OCI-LY1 (cell line): ENCODE results near the gene CAPRIN1.

ENCODE experiments used
- H2AFZ ChIP-seq: fragments of 200-600 bp; sonication (generic), shearing (Covaris generic); 2 replicates; pipeline ENCODE4 v1.6.0; 2014; ENCODE audit warnings: antibody characterized with exemption, mild to moderate bottlenecking, low read length
- H3F3A ChIP-seq: fragments of 200-600 bp; sonication (generic), shearing (Covaris generic); 2 replicates; pipeline ENCODE4 v1.6.0; 2014; ENCODE audit warnings: mild to moderate bottlenecking, antibody characterized with exemption, low read length, moderate library complexity; ENCODE audit not compliant: insufficient read depth
- H3K27ac ChIP-seq: fragments of 200-600 bp; sonication (generic); 2 replicates; pipeline ENCODE4 v1.5.1; 2014; ENCODE audit warnings: low read length, mixed run types, mild to moderate bottlenecking, low read depth; ENCODE audit not compliant: poor library complexity, severe bottlenecking
- H3K27me3 ChIP-seq: fragments of 200-600 bp; sonication (generic); 2 replicates; pipeline ENCODE4 v1.6.0; 2014; ENCODE audit warnings: antibody characterized with exemption, mild to moderate bottlenecking, low read length, moderate library complexity; ENCODE audit not compliant: insufficient read depth
- H3K36me3 ChIP-seq: fragments of 200-600 bp; sonication (generic); 2 replicates; pipeline ENCODE4 v1.6.1; 2014; ENCODE audit warnings: mild to moderate bottlenecking, antibody characterized with exemption, low read length, moderate library complexity, mixed read lengths; ENCODE audit not compliant: insufficient read depth
- H3K4me1 ChIP-seq: fragments of 200-600 bp; sonication (generic); 2 replicates; pipeline ENCODE4 v1.5.1; 2014; ENCODE audit warnings: mild to moderate bottlenecking, low read length, moderate library complexity; ENCODE audit not compliant: insufficient read depth, severe bottlenecking
- H3K4me2 ChIP-seq: fragments of 200-600 bp; sonication (generic), shearing (Covaris generic); 2 replicates; pipeline ENCODE4 v1.6.1; 2014; ENCODE audit warnings: low read length
- H3K4me3 ChIP-seq: fragments of 200-600 bp; sonication (generic); 2 replicates; pipeline ENCODE4 v1.5.1; 2014; ENCODE audit warnings: low read length, low read depth, mild to moderate bottlenecking, mixed read lengths; ENCODE audit not compliant: poor library complexity, severe bottlenecking
- H3K79me2 ChIP-seq: fragments of 200-600 bp; shearing (Covaris generic); 2 replicates; pipeline ENCODE4 v1.6.1; 2016; ENCODE audit warnings: mixed run types, low read length, mixed read lengths; ENCODE audit not compliant: insufficient read depth
- H3K9ac ChIP-seq: fragments of 200-600 bp; sonication (generic), shearing (Covaris generic); 2 replicates; pipeline ENCODE4 v1.6.1; 2014; ENCODE audit warnings: mild to moderate bottlenecking, low read length, mixed read lengths
- H3K9me2 ChIP-seq: fragments of 200-600 bp; sonication (generic), shearing (Covaris generic); 2 replicates; pipeline ENCODE4 v1.6.1; 2014; ENCODE audit warnings: low read depth, mild to moderate bottlenecking, low read length, mixed read lengths
- H3K9me3 ChIP-seq: fragments of 200-600 bp; shearing (Covaris generic); 2 replicates; pipeline ENCODE4 v1.6.1; 2014; ENCODE audit warnings: low read length, mixed read lengths
- H4K20me1 ChIP-seq: fragments of 200-600 bp; sonication (generic), shearing (Covaris generic); 2 replicates; pipeline ENCODE4 v1.6.0; 2016; ENCODE audit warnings: mild to moderate bottlenecking, low read length; ENCODE audit not compliant: insufficient read depth
- EZH2 ChIP-seq: fragments of 200-600 bp; sonication (generic), shearing (Covaris generic); IDR thresholded peaks from 2 replicates; pipeline ENCODE4 v1.8.0; 2017; ENCODE audit warnings: borderline replicate concordance, mixed run types, mild to moderate bottlenecking, antibody characterized with exemption, low read length, moderate library complexity, mixed read lengths
- TF ChIP-seq, protein P1 (sequence below): fragments of 200-600 bp; sonication (generic), shearing (Covaris generic); IDR thresholded peaks from 2 replicates; pipeline ENCODE4 v1.5.1; 2017; ENCODE audit warnings: mild to moderate bottlenecking, antibody characterized with exemption, low read length, moderate library complexity, mixed read lengths

Gene CAPRIN1

DNA sequence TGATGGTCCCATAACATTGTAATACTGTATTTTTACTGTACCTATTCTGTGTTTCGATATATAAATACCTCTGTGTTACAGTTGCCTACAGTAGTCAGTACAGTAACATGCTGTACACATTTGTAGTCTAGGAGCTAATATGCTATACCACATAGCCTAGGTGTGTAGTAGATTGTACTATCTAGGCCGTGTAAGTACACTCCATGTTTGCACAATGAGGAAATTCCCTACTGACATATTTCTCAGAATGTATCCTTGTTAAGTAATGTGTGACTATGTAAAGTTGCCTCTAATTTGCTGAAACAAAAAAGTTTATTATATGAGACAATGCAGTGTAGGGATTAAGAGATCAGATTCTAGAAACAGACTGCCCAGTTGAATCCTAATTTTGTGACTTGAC, 21.3 kb downstream of the CAPRIN1 start:
- Histone ChIP-seq H3K9me3 (no peaks in the 10 kb centered on the region), H3K36me3 (peaks cover 84% of the 10 kb centered on the region), H3K4me1 (peaks cover 10% of the 10 kb centered on the region), H3K27ac (no peak overlapping the region), H3K9me2 (no peaks in the 10 kb centered on the region), H3K27me3 (no peaks in the 10 kb centered on the region), H2AFZ (no peak overlapping the region), H3K9ac (no peak overlapping the region), H3K4me3 (no peak overlapping the region), H3F3A (no peaks in the 10 kb centered on the region), H3K79me2 (peaks cover 49% of the 10 kb centered on the region), H3K4me2 (no peak overlapping the region), H4K20me1 (0 out of 2 replicates have a peak, but pooled peaks cover 9% of the 10 kb centered on the region)
- no peak for TF ChIP-seq EZH2
- TF ChIP-seq, protein P1, sequence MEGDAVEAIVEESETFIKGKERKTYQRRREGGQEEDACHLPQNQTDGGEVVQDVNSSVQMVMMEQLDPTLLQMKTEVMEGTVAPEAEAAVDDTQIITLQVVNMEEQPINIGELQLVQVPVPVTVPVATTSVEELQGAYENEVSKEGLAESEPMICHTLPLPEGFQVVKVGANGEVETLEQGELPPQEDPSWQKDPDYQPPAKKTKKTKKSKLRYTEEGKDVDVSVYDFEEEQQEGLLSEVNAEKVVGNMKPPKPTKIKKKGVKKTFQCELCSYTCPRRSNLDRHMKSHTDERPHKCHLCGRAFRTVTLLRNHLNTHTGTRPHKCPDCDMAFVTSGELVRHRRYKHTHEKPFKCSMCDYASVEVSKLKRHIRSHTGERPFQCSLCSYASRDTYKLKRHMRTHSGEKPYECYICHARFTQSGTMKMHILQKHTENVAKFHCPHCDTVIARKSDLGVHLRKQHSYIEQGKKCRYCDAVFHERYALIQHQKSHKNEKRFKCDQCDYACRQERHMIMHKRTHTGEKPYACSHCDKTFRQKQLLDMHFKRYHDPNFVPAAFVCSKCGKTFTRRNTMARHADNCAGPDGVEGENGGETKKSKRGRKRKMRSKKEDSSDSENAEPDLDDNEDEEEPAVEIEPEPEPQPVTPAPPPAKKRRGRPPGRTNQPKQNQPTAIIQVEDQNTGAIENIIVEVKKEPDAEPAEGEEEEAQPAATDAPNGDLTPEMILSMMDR, result no peak

DNA sequence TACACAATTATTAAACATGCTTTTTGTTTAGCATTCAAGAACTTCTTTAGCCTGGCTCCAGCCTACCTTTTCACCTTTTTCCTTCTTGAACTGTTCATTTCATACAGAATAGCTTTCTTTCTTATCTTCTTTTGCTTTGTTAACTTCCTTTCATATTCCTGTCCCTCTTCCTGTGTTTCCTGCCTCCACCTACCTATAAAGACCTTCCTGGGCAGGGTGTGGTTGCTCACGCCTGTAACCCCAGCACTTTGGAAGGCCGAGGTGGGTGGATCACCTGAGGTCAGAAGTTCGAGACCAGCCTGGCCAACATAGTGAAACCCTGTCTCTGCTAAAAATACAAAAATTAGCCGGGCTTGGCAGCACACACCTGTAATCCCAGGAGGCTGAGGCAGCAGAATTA, 22.9 kb downstream of the CAPRIN1 start:
- Histone ChIP-seq H3K36me3 (peaks cover 92% of the 10 kb centered on the region), H4K20me1 (no peaks in the 10 kb centered on the region), H3K9ac (no peak overlapping the region), H3K4me1 (no peaks in the 10 kb centered on the region), H3K9me3 (no peaks in the 10 kb centered on the region), H3K27ac (no peak overlapping the region), H3F3A (no peaks in the 10 kb centered on the region), H2AFZ (no peak overlapping the region), H3K9me2 (no peaks in the 10 kb centered on the region), H3K27me3 (no peaks in the 10 kb centered on the region), H3K4me3 (no peak overlapping the region), H3K4me2 (no peak overlapping the region), H3K79me2 (peaks cover 33% of the 10 kb centered on the region)
- no peak for TF ChIP-seq EZH2
- TF ChIP-seq, protein P1, result no peak

DNA sequence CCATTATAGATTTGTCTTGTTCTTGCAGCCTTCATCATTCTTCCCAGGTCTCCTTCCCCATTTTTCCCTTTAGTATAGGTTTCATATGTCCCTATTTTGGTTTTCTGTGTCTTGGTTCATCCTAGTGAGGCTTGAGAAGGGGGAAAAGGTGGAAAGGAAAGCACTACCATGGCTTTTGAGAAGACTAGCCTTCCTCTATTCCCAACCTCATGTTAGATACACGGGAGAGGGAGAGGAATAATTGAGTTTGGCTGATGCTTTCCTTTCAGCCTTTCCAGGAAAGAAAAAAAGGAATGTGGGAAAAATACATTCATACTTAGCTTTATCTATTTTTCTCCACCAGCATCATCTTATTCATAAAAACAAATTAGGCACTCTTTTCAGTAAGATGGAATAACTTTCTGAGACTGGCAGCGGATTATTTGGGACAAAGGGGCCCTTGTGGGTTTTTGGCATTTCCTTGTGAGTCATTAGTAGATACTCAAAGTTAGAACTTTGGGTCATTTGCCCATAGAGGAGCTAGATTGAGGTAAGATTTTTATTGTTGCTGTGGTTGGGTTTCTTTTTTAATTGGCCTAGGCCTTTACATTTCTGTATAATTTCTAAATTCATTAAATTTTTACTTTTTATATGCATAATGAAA, 23.8 kb downstream of the CAPRIN1 start:
- Histone ChIP-seq H3K27ac (no peak overlapping the region), H3K36me3 (peaks cover 96% of the 10 kb centered on the region), H3K4me3 (no peak overlapping the region), H3K4me2 (no peak overlapping the region), H3K9me2 (no peaks in the 10 kb centered on the region), H4K20me1 (no peaks in the 10 kb centered on the region), H2AFZ (no peak overlapping the region), H3K79me2 (peaks cover 24% of the 10 kb centered on the region), H3K27me3 (no peaks in the 10 kb centered on the region), H3K4me1 (no peaks in the 10 kb centered on the region), H3K9me3 (no peaks in the 10 kb centered on the region), H3F3A (no peaks in the 10 kb centered on the region), H3K9ac (no peak overlapping the region)
- no peak for TF ChIP-seq EZH2
- TF ChIP-seq, protein P1, result no peak
